Thymus (tissue), 11 donors: ENCODE results near the gene MYMK. TPM values are rescaled to one million over a fixed set of nuclear protein-coding genes. Genes with fewer than 3 reads are reported as not detected.

Experiments
- DNase-seq, 9 donors: peaks; one replicate each; pipeline ENCODE4 v3.0.0-alpha.2; 2013; ENCODE audit warnings: low spot score in 9 of 9, low read depth in 6 of 9, missing footprints in 1 of 9
- H3K27ac ChIP-seq, 2 donors: one replicate each; pipeline ENCODE4 v1.5.1; 2013; ENCODE audit warnings: control low read depth in 1 of 2, low read depth in 1 of 2, low read length in 1 of 2, mild to moderate bottlenecking in 1 of 2, moderate library complexity in 1 of 2
- H3K27me3 ChIP-seq, 2 donors: one replicate each; pipeline ENCODE4 v1.5.1; 2013; ENCODE audit warnings: low read length in 1 of 2; ENCODE audit not compliant: control insufficient read depth in 2 of 2, insufficient read depth in 1 of 2
- H3K36me3 ChIP-seq, 2 donors: one replicate each; pipeline ENCODE4 v1.5.1; 2013; ENCODE audit warnings: low read length in 1 of 2, mild to moderate bottlenecking in 1 of 2, moderate library complexity in 1 of 2; ENCODE audit not compliant: control insufficient read depth in 2 of 2, insufficient read depth in 2 of 2
- H3K4me1 ChIP-seq, 2 donors: one replicate each; pipeline ENCODE4 v1.5.1; 2013; ENCODE audit warnings: low read length in 2 of 2; ENCODE audit not compliant: control insufficient read depth in 2 of 2, insufficient read depth in 2 of 2
- H3K4me3 ChIP-seq, 2 donors: one replicate each; pipeline ENCODE4 v1.5.1; 2013; ENCODE audit warnings: low read length in 2 of 2, control low read depth in 1 of 2, mild to moderate bottlenecking in 1 of 2
- H3K9me3 ChIP-seq, 2 donors: one replicate each; pipeline ENCODE4 v1.5.1; 2013; ENCODE audit warnings: low read length in 1 of 2, mild to moderate bottlenecking in 1 of 2; ENCODE audit not compliant: control insufficient read depth in 2 of 2, insufficient read depth in 1 of 2
- WGBS: extraction: QIAGEN DNeasy Blood & Tissue Kit; methylation state at CpG from one replicate; pipeline ENCODE4 v1.1.7; 2013; 5-methylcytosine and 5-hydroxymethylcytosine counted together
- polyA plus RNA-seq: library from polyadenylated mRNA; stranded (reverse); fragments of 200-250 nt; gene quantifications from one replicate; pipeline ENCODE4 v1.2.3, GENCODE V29; 2013
- total RNA-seq: library from RNA; stranded (reverse); fragments of 120-200 nt; gene quantifications from one replicate; pipeline ENCODE4 v1.2.4, GENCODE V29; 2013
- donor health status: healthy.

The MYMK gene
- total and polyA plus RNA-seq, 2 donors: 0.39 to 0.47 TPM

- Histone ChIP-seq H3K4me1 (peaks cover 3 to 17% of the 10 kb centered on the region in 2 donors), H3K4me3 (no peak overlapping the region), H3K36me3 (no peaks in the 10 kb centered on the region), H3K27me3 (no peaks in the 10 kb centered on the region), H3K9me3 (no peaks in the 10 kb centered on the region), H3K27ac (no peak overlapping the region)
- no peak for DNase-seq
- 95% methylated on average over 23 of the region's 23 CpGs for WGBS
These were observed 18.7 kb downstream of the MYMK start for GRCh38 chr9:133505901-133506652.

- Histone ChIP-seq H3K36me3 (no peaks in the 10 kb centered on the region), H3K27me3 (no peaks in the 10 kb centered on the region), H3K4me3 (no peak overlapping the region), H3K9me3 (no peaks in the 10 kb centered on the region), H3K27ac (no peak overlapping the region), H3K4me1 (peaks cover 3 to 17% of the 10 kb centered on the region in 2 donors)
- 97% methylated on average over 13 of the region's 13 CpGs for WGBS
- no peak for DNase-seq
These were observed 19.5 kb downstream of the MYMK start for GRCh38 chr9:133505186-133505830.

GRCh38 chr9:133502112-133502511 is 22.6 kb downstream of the MYMK start:
- no peaks in the 10 kb centered on the region for H3K4me1 ChIP-seq
- H3K9me3 ChIP-seq: no peaks in the 10 kb centered on the region
- peaks cover 0 to 6% of the 10 kb centered on the region in 2 donors for H3K27me3 ChIP-seq
- H3K27ac ChIP-seq: no peak overlapping the region
- H3K36me3 ChIP-seq: no peaks in the 10 kb centered on the region
- H3K4me3 ChIP-seq: no peak overlapping the region
- DNase-seq: no peak
- WGBS: 99% methylated on average over 1 of the region's 1 CpG

GRCh38 chr9:133499892-133500270 is 24.9 kb downstream of the MYMK start:
- no peak for DNase-seq
- Histone ChIP-seq H3K27me3 (peaks cover 0 to 10% of the 10 kb centered on the region in 2 donors), H3K4me1 (no peaks in the 10 kb centered on the region), H3K27ac (no peak overlapping the region), H3K4me3 (no peak overlapping the region), H3K9me3 (no peaks in the 10 kb centered on the region), H3K36me3 (no peaks in the 10 kb centered on the region)
- 90% methylated on average over 12 of the region's 12 CpGs for whole genome bisulfite sequencing

GRCh38 chr9:133499132-133499891 is 25.4 kb downstream of the MYMK start:
- Histone ChIP-seq H3K4me3 (no peak overlapping the region), H3K4me1 (no peaks in the 10 kb centered on the region), H3K27me3 (peaks cover 0 to 10% of the 10 kb centered on the region in 2 donors), H3K36me3 (no peaks in the 10 kb centered on the region), H3K27ac (no peak overlapping the region), H3K9me3 (no peaks in the 10 kb centered on the region)
- no peak for DNase-seq
- 88% methylated on average over 19 of the region's 19 CpGs for WGBS

GRCh38 chr9:133496861-133497842 is 27.6 kb downstream of the MYMK start:
- WGBS: 89% methylated on average over 35 of the region's 35 CpGs
- Histone ChIP-seq H3K4me1 (peaks cover 0 to 2% of the 10 kb centered on the region in 2 donors), H3K27ac (no peak overlapping the region), H3K4me3 (no peak overlapping the region), H3K36me3 (no peaks in the 10 kb centered on the region), H3K9me3 (no peaks in the 10 kb centered on the region), H3K27me3 (peaks cover 0 to 10% of the 10 kb centered on the region in 2 donors)
- no peak for DNase-seq

GRCh38 chr9:133495327-133496293 is 29.1 kb downstream of the MYMK start:
- Histone ChIP-seq H3K4me1 (peaks cover 0 to 2% of the 10 kb centered on the region in 2 donors), H3K4me3 (no peak overlapping the region), H3K9me3 (no peaks in the 10 kb centered on the region), H3K27ac (no peak overlapping the region), H3K27me3 (peaks cover 0 to 10% of the 10 kb centered on the region in 2 donors), H3K36me3 (no peaks in the 10 kb centered on the region)
- no peak for DNase-seq
- 98% methylated on average over 24 of the region's 24 CpGs for WGBS
